ENCODE measurements around the gene ELF2. TPM values are rescaled to one million over a fixed set of nuclear protein-coding genes. Genes with fewer than 3 reads are reported as not detected.

The ELF2 gene
- polyA plus RNA-seq, 3 donors, result 14.0 to 34.3 (median 18.9) TPM

GRCh38 chr4:139082750-139083606 lies 94.0 kb downstream of the ELF2 start:
- Histone ChIP-seq H3K9ac (ENCODE audit: insufficient read depth, low read length, poor library complexity, severe bottlenecking) (peak overlapping the region; percentile 86), H3K36me3 (replicated peaks in 1 of 2; ENCODE audit: control insufficient read depth in 1 of 2, insufficient read depth in 2 of 2, low read length in 2 of 2) (no peaks in the 10 kb centered on the region), H3K4me3 (replicated peaks in 1 of 3; ENCODE audit: low read depth in 2 of 3, low read length in 3 of 3) (peak overlapping the region; percentile 69 to 98 (median 84)), H3K27me3 (ENCODE audit: control insufficient read depth in 2 of 2, insufficient read depth in 2 of 2, low read length in 2 of 2) (no peaks in the 10 kb centered on the region), H2AFZ (ENCODE audit: insufficient read depth, low read depth, low read length, poor library complexity, severe bottlenecking) (peak overlapping the region; percentile 83), H3K79me2 (ENCODE audit: insufficient read depth, low read length) (peaks cover 83% of the 10 kb centered on the region), H3K4me1 (ENCODE audit: control insufficient read depth in 1 of 2, insufficient read depth in 2 of 2, low read length in 2 of 2) (peaks cover 17 to 26% of the 10 kb centered on the region in 2 donors), H3K27ac (ENCODE audit: low read depth in 1 of 2, low read length in 2 of 2) (peak overlapping the region; percentile 91 to 92), H4K20me1 (ENCODE audit: insufficient read depth, low read length) (peaks cover 63% of the 10 kb centered on the region), H3K9me3 (replicated peaks in 1 of 2; ENCODE audit: control insufficient read depth in 1 of 2, insufficient read depth in 1 of 2, low read length in 2 of 2) (no peaks in the 10 kb centered on the region), H3K4me2 (replicated peaks; ENCODE audit: extremely low read depth, low read length, poor library complexity, severe bottlenecking) (peak overlapping the region; percentile 92)
- peaks cover 0 to 2% (median 1%) of the 10 kb centered on the region in 3 donors for H3K27me3 Mint-ChIP-seq (ENCODE audit: low read depth in 3 of 3)
- peaks cover 0 to 3% of the 10 kb centered on the region in 2 donors for H3K36me3 Mint-ChIP-seq
- H3K4me1 Mint-ChIP-seq, result peaks cover 28% of the 10 kb centered on the region
- intact Hi-C loops (cut with micrococcal nuclease), result loop anchor here (5.0 to 10.0 kb wide), 5 partner anchors 61 to 372 kb away; partner anchors contain the start of genes ELF2 (in 1 of the 2), NOCT (in 1 of the 2) and RAB33B (in 1 of the 2)
- DNase-seq, result peak; percentile 91 to 94 (median 92)
- WGBS (ENCODE audit: insufficient coverage), result under 1% methylated on average over 21 of the region's 38 CpGs
- H3K27ac Mint-ChIP-seq, result peak overlapping the region; percentile 96 to 99 (median 99)
- H3K4me3 Mint-ChIP-seq, result peak overlapping the region; percentile 98 to 99
- TF ChIP-seq CTCF (IDR thresholded peaks at IDR 0.05), result no peak
- peaks cover 0 to 4% (median 0%) of the 10 kb centered on the region in 7 donors for H3K9me3 Mint-ChIP-seq

GRCh38 chr4:139078926-139079325 lies 98.1 kb downstream of the ELF2 start:
- no peak for TF ChIP-seq CTCF (IDR thresholded peaks at IDR 0.05)
- H3K4me1 Mint-ChIP-seq, result peaks cover 26% of the 10 kb centered on the region
- H3K9me3 ChIP-seq (replicated peaks in 1 of 2; ENCODE audit: control insufficient read depth in 1 of 2, insufficient read depth in 1 of 2, low read length in 2 of 2), result no peaks in the 10 kb centered on the region
- H3K36me3 Mint-ChIP-seq, result peaks cover 3 to 12% of the 10 kb centered on the region in 2 donors
- H3K79me2 ChIP-seq (ENCODE audit: insufficient read depth, low read length), result peaks cover 100% of the 10 kb centered on the region
- no peak for DNase-seq
- H3K4me3 Mint-ChIP-seq, result no peak overlapping the region
- peaks cover 88% of the 10 kb centered on the region for H4K20me1 ChIP-seq (ENCODE audit: insufficient read depth, low read length)
- 90% methylated on average over 4 of the region's 4 CpGs for WGBS (ENCODE audit: insufficient coverage)
- no peak overlapping the region for H2AFZ ChIP-seq (ENCODE audit: insufficient read depth, low read depth, low read length, poor library complexity, severe bottlenecking)
- H3K9me3 Mint-ChIP-seq, result peaks cover 0 to 4% (median 0%) of the 10 kb centered on the region in 7 donors
- H3K4me3 ChIP-seq (replicated peaks in 1 of 3; ENCODE audit: low read depth in 2 of 3, low read length in 3 of 3), result no peak overlapping the region
- H3K9ac ChIP-seq (ENCODE audit: insufficient read depth, low read length, poor library complexity, severe bottlenecking), result no peak overlapping the region
- peaks cover 15 to 21% of the 10 kb centered on the region in 2 donors for H3K4me1 ChIP-seq (ENCODE audit: control insufficient read depth in 1 of 2, insufficient read depth in 2 of 2, low read length in 2 of 2)
- H3K4me2 ChIP-seq (replicated peaks; ENCODE audit: extremely low read depth, low read length, poor library complexity, severe bottlenecking), result no peak overlapping the region
- peaks cover 0 to 7% of the 10 kb centered on the region in 2 donors for H3K36me3 ChIP-seq (replicated peaks in 1 of 2; ENCODE audit: control insufficient read depth in 1 of 2, insufficient read depth in 2 of 2, low read length in 2 of 2)
- no peak overlapping the region for H3K27ac ChIP-seq (ENCODE audit: low read depth in 1 of 2, low read length in 2 of 2)
- H3K27me3 ChIP-seq (ENCODE audit: control insufficient read depth in 2 of 2, insufficient read depth in 2 of 2, low read length in 2 of 2), result no peaks in the 10 kb centered on the region
- intact Hi-C loops (cut with micrococcal nuclease), result loop anchor here in 1 of 2 donors (5.0 kb wide), 2 partner anchors 37 to 1443 kb away; partner anchors contain the start of gene ELMOD2
- no peak overlapping the region for H3K27ac Mint-ChIP-seq
- H3K27me3 Mint-ChIP-seq (ENCODE audit: low read depth in 3 of 3), result no peaks in the 10 kb centered on the region
